Caki2 (cell line): ENCODE measurements around the gene PHF19. TPM values are rescaled to one million over a fixed set of nuclear protein-coding genes. Genes with fewer than 3 reads are reported as not detected.

Experiments used
- DNase-seq: peaks from one replicate; pipeline ENCODE4 v3.0.0-alpha.2; 2015; ENCODE audit warnings: low read depth
- in situ Hi-C: cut with HindIII; loops from 2 replicates; pipeline ENCODE4 v1.10.0; 2016; ENCODE audit warnings: low sequenced_read_pairs, low pct_unique_long_range_greater_than_20kb, mixed read lengths
- total RNA-seq: library from RNA; depleted of rRNA; stranded (reverse); fragments of >200 nt; shearing (Covaris generic); gene quantifications from 2 replicates; pipeline ENCODE4 v1.2.3, GENCODE V29; 2014; ENCODE audit warnings: low replicate concordance; rRNA removed

Gene PHF19
- total RNA-seq, 1 experiment from 2014 or later, result 47.7 TPM

DNA sequence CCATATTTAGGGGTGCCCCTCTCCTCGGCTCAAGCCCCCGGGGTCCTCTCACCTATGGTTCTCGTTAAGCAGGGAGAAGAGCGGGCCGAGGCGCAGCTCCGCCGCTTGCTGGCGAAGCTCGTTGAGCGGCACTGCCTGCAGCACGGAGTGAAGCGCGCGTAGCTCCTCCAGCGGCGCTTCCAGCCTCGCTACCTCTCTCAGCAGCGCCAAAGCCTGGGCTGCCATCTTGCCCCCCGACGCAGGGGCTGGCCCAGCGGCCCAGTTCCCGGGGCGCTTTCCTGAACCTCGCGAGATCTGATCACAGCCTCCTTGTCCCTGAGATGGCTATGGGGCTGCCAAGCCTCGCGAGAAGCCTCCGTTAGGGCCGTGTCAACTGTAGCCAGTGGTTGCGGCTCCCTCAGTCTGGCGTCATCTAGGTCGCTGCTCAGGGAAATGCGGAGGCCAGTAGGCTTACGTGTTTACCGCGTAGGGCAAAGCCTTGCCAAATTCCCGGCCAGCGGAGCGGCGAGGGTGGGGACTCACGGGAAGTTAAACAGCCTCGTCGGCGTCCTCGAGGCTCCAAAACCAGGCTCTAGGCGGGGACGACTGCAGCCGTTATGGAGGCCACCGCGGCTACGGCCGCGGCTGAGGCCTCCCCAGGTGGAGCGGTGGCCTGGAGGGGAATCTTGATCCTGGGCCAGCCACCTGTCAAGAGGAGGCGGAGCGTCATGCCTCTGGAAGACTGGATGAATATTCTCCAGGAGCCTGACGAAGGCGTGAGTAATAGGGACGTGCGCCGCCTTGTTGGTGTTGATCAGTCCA lies 34.1 kb downstream of the PHF19 start, which contains the start of gene PSMD5:
Gene PSMD5 (minus strand): TSS at position 238 of the 801 bp plus-strand sequence. CDS start 13 bp downstream, at position 225.
- peak; percentile 98 for DNase-seq
- in situ Hi-C loops, result no loop called here

DNA sequence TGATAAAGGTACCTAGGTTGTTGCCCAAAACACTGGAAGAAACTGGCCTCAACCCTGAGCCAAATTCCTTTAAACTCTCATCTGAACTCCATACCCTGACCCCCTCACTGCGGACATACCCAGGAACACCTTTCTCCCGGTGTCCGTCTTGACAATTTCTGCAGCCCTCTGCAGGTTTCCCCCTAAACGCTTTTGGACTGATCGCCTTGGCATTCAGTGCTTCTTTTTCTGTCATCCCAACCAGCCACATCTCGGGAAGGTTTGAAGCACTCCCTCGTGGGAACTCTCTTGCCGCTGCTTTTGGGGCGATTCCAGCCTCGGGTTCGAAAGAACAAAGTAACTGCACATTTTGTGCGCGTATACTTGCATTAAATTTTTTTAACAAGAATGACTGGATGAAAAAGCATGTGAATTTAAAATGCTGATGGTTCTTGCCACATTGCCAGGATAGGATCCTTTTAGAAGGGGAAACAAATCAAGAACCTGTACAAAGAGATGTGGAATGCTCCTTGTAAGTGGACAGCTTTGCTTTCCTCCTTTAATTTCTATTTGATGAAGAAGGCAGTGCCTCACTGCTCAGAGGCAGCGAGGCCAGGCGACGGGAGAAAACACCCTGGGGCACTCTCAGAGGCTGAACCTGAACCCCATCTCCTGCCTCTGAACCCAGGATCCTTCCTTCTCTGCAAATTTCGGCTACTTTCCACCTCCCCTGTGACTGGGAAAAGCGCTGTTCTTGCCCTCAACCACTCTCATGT lies 34.9 kb downstream of the PHF19 start:
- no peak for DNase-seq
- in situ Hi-C loops, result no loop called here

DNA sequence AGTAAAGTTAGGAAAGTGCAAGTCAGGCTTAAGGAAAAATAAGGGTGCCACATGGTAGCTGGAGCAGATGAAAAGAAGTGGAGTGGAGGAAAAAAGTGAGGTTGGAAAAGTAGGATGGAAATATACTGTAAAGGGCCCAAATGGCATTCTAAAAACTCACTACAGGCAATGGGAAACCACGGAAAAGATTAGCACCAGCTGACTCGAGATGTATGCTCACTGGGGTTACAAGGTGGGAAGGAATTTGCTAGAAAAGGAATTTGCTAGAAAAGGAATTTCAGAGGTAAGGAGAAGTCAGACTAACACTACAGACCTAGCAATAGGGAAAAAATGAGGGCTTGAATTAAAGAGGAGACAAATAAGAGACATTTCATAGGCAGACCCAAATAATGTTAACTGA lies 37.8 kb downstream of the PHF19 start:
- no peak for DNase-seq
- in situ Hi-C loops, result no loop called here

DNA sequence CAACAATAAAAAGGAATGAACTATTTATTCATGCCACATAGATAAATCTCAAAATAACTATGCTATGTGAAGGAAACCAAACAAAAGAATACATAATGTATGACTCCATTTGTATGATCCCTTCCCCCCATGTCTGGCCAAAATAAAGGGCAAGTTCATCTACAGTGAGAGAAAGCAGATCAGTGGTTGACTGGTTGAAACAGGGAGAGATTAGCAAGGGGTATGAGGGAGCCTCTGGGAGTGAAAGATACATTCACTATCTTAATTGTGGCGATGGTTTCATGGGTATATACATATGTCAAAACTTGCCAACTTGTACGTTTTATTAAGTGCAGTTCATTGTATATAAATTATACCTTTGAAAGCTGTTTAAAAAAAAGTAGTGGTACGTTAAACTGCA lies 39.1 kb downstream of the PHF19 start:
- in situ Hi-C loops, result no loop called here
- no peak for DNase-seq

DNA sequence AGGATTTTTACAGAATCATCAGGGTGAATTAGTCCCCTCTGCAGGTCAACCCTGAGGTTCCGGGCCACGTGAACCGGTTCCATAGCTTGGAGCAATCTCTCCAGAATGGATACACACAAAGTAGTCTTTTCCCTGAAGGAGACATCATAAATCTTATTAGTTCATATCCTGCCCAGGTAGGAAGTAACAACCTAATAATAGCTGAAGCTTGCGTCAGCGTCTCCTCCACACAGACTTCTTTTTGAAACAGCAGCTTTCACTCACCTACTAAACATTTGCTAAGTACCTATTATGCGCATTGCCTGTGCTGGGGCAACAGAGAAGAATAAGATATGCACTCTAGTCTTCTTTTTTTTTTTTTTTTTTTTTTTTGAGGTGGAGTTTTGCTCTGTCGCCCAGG lies 43.7 kb downstream of the PHF19 start:
- in situ Hi-C loops, result no loop called here
- no peak for DNase-seq

DNA sequence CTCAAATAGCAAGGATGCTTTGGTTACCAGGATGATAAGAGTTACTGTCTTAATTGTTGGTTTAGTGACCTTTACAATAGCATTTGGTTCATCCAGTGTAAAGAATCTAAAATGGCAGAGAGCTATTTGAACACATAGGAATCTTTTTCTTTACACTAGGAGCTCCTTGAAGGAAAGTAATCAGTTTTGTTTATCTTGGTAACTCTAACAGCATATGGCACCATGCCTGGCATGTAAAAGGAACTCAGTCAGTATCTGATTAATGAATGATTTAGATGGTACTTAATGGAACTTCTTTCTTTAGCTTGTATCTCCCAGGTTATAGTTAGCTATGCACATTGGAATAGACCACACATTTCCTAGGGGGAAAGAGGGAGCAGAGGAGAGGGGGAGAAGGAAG lies 44.2 kb downstream of the PHF19 start:
- in situ Hi-C loops, result no loop called here
- no peak for DNase-seq

DNA sequence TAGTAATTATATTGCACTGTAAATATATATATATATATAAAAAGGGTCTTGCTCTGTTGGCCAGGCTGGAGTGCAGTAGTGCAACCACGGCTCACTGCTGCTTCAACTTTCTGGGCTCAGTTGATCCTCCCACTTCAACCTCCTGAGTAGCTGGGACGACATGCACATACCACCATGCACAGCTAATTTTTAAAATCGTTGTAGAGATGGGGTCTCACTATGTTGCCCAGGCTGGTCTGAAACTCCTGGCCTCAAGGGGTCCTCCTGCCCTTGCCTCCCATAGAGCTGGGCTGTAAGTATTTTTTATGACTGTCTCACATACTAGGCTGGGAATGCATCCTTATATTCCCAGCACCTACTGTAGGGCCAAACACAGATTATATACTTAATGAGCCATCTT lies 46.1 kb downstream of the PHF19 start:
- in situ Hi-C loops, result no loop called here
- no peak for DNase-seq

DNA sequence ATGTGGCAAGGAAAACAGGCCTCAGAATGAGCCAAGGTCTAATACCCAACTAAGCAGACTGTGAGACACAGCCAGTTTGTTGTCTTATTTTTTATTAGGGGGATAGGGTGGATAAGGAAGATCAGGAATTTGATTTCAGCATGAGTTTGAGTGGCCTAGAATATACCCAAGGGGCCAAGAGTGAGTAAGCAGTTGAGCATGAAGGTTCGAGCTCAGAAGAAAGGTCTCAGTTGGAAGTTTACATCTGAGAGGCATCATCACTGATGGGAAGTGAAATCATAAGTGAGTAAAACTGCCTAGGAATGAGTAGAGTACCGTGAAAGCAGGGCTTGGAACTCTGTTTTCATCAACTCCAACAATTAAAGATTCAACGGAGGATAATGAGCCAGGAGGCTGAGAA lies 46.8 kb downstream of the PHF19 start:
- in situ Hi-C loops, result no loop called here
- DNase-seq, result no peak

DNA sequence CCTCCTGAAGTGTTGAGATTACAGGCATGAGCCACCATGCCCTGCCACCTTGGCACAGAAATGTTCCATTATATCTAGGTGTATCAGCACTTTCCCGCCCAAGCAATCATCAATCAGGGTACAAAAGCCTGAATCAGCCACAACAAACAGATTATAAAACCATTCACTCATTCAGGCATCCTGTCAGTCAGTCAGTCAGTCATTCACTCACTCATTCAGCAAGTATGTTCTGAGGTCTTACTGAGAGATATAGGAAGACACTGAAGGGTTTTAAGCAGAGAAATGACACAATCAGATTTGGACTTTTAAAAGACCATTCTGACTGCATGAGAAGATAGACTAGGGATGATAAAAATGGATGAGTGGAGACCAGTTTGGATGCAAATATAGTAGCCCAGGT lies 47.3 kb downstream of the PHF19 start:
- DNase-seq, result no peak
- in situ Hi-C loops, result no loop called here

DNA sequence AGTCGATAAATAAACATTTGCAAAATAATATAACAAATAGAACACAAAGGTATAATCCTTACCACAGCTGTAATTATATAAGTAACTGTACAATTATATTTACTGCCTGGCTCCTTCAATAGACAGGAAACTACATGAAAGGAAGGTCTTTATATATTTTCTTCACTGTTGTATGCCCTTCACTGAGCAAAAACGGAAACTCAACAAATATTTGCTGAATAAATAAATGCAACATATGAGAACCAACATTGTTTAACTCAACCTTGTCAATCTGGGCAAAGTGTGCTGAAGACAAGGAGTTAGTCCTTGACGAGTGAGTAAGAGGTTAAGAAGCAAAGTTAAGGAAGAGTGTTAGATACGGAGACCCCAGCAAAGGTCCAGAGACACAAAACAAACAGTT lies 56.9 kb downstream of the PHF19 start:
- in situ Hi-C loops, result no loop called here

DNA sequence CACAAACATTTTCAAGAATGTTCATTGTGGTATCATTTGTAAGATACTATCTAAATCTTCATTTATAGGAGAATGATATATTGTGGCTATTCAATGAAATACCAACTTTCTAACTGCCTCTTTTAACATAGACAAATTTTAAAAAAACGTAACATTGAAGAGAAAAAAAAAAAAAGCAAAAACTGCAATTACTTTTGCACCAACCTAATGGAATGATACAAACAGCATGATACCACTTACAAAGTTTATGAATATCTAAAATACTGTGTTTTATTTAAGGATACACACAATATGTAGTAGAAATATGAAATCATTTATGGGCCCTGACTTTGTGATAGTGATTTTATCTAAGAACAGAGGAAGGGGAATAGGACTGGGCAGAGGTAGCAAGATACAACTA lies 58.4 kb downstream of the PHF19 start:
- in situ Hi-C loops, result no loop called here

More for the DNA sequence above, 56.9 kb downstream of the PHF19 start:
- DNase-seq, result no peak

DNA sequence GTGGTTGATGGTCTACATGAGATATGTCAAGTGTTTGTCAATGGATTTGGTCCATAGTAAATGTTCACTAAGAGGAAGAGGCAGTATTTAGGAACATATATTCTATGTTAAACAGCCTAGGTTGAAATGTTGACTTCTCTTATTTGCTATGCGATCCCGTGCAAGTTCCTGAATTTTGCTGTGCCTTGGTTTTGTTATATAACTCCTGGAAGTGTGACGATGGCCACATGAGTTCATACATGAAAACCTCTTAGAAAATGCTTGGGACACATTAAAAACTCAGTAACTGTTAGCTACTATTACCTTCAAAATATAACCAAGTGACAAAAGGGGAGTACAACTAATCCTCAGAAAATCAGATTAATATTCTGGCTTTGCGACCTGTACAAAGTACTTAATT lies 61.9 kb downstream of the PHF19 start:
- no peak for DNase-seq
- in situ Hi-C loops, result no loop called here

More for the DNA sequence above, 58.4 kb downstream of the PHF19 start:
- no peak for DNase-seq

DNA sequence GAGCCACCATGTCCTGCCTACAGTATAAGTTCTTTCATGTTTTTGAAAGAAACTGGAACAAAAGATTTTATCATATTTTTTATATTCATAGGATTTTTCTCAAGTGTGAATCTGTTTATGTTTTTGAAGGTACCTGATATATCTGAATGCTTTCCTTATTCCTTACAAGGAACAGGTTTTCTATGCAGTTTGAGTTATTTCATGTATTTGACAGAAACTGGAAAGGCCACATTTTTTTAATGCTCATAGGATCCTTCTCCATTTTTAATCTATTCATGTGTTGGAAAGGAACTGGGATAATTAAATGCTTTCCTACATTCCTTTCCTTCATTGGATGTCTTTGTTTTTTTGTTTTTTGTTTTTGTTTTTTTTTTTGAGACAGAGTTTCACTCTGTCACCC lies 68.1 kb downstream of the PHF19 start:
- DNase-seq, result no peak
- in situ Hi-C loops, result no loop called here

DNA sequence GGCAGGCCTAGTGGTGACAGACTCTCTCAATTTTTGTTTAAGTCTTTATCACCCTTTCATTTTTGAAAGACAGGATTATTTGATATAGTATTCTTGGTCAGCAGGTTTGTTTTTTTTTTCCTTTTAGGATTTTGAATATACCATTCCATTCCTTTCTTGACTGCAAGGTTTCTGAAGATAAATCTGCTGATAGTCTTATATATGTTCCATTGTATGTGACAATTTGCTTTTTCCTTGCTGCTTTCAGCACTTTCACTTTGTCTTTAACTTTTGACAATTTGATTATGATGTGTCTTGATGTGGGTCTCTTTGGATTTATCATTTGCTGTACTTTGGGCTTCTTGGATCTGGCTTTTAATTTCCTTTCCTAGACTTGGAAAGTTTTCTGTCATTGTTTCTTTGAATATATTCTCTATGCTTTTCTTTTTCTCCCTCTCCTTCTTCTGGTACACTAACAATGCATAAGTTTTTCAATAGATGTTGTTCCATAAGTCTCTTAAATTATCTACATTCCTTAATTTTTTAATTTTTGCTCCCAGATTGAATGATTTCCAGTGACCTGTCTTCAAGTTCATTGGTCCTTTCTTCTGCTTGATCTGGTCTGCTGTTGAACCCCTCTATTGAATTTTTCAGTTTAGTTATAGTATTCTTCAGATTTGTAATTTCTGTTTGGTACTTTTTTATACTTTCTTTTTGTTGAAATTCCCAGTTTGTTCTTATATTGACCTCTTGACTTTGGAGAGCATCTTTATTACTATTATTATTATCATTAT lies 69.2 kb downstream of the PHF19 start:
- in situ Hi-C loops, result no loop called here

More for the DNA sequence above, 69.2 kb downstream of the PHF19 start:
- DNase-seq, result no peak

Other genes starting within 250 kb of the PHF19 start
- gene MEGF9, start 162.7 kb downstream of the PHF19 start, total RNA-seq, result 21.6 and 28.4 TPM in 2 replicates
- gene FBXW2, start 83.8 kb downstream of the PHF19 start, total RNA-seq, result 15.1 and 54.0 TPM in 2 replicates
- 22.2 and 29.2 TPM in 2 replicates for gene PSMD5, start 34.3 kb downstream of the PHF19 start, total RNA-seq
- gene TRAF1, start 49.6 kb upstream of the PHF19 start, total RNA-seq, result 4.3 and 5.0 TPM in 2 replicates
- gene C5, start 173.1 kb upstream of the PHF19 start, total RNA-seq, result 0.96 and 1.9 TPM in 2 replicates
- 1.7 and 21.5 TPM in 2 replicates for gene CNTRL, start 197.8 kb upstream of the PHF19 start, total RNA-seq